GM13976 (cell line): Measurements from ENCODE around the gene DIAPH2.
A peak's percentile ranks its signal among the peaks of the same experiment; 100 is the strongest.

Source experiments
- DNase-seq: peaks from one replicate; pipeline ENCODE4 v3.0.0; 2012; ENCODE audit warnings: low spot score
- CTCF ChIP-seq: IDR thresholded peaks from 2 replicates; pipeline ENCODE4 v1.5.1; 2012; ENCODE audit warnings: borderline replicate concordance, mild to moderate bottlenecking; ENCODE audit not compliant: insufficient read depth; ENCODE audit errors: extremely low read depth, missing control alignments, control extremely low read depth
- in situ Hi-C: fragments of 300-500 bp; cut with MboI; formaldehyde crosslinking; loops from one replicate; pipeline ENCODE4 v1.12.0; 2022; ENCODE audit warnings: low sequenced_read_pairs, mixed read lengths, inconsistent platforms; ENCODE audit not compliant: unreplicated experiment

DIAPH2 gene

DNA sequence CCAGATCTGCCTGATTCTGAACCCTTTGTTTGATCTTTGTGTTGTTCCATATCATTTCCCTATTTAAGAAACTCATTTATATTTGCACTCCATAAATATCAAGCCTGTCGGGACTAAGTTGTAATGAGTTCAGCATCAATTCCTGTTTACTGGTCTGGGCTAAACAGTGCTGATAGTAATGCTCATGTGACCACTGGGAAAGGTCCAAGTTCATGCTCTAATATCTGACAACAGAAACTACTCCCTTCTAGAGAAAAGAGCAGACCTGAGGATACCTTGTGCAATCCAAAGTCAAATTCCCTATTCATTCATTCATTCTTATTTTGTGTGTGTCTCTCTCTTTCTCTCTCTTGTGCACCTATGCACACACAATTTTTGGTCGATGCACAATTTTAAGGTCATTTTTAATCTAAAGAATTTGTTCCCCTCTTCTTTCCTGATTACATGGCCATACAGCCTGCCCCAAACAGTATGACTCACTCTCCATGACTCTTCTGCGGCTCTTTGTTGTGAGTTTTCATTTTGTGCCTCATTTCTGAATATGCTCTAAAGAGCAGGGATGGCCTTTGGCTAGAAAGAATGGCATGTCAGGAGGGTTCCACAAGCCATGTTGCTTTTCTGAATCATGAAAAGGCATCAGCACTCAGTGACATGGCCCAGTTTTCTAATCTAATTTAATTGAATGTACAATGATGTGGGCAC lies 863.4 kb downstream of the DIAPH2 start:
- in situ Hi-C loops, result no loop called here
- no peak for TF ChIP-seq CTCF
- no peak for DNase-seq

DNA sequence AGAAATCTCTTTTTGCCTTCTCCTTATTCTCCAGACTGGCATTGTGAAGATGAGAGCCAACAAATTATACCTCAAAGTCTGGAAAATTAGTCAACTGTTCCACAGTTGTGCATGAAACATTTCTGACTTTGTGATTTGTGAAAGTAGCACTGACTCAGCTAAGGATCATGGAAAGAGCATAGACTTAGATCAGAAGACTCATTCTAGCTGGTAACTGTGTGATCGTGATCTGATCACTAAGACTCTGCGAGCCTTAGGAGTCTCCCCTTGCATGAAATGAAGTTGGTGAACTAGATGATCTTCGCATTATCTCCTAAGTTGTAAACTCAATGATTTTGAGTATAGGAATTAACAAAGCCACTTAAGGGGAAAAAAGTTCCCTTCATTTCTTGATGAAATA lies 867.2 kb downstream of the DIAPH2 start:
- in situ Hi-C loops, result no loop called here

GRCh38 chrX:97553833-97554232 lies 869.2 kb downstream of the DIAPH2 start:
- in situ Hi-C loops, result no loop called here
- TF ChIP-seq CTCF, result no peak
- DNase-seq, result no peak

More for the DNA sequence above, 867.2 kb downstream of the DIAPH2 start:
- DNase-seq, result no peak
- TF ChIP-seq CTCF, result no peak

- no peak for TF ChIP-seq CTCF
- in situ Hi-C loops, result no loop called here
- DNase-seq, result no peak
Observed at GRCh38 chrX:97556359-97556758, 871.7 kb downstream of the DIAPH2 start.

GRCh38 chrX:97563531-97564133 lies 879.0 kb downstream of the DIAPH2 start:
- TF ChIP-seq CTCF, result no peak
- DNase-seq, result peak; percentile 35
- in situ Hi-C loops, result no loop called here

DNA sequence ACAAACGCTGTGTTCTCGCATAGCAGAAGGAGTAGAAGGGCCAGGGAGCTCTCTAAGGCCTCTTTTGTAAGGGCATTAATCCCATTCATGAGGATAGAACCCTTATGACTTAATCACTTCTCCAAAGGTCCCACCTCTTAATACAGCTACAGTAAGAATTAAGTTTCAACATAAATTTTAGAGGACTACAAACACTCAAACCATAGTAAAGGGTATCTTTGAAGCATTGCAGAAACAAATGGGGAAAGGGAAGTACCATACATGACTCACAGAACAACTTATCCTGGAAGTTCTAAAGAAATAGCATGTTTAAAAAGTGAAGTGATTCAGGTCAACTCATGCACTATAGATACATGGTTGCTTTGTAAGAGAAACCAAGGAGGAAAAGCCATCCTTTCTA lies 879.9 kb downstream of the DIAPH2 start:
- DNase-seq, result no peak
- no peak for TF ChIP-seq CTCF
- in situ Hi-C loops, result no loop called here
